ENCODE measurements around the gene KIF3C. TPM values are rescaled to one million over a fixed set of nuclear protein-coding genes. Genes with fewer than 3 reads are reported as not detected.

The KIF3C gene
- total RNA-seq, 2 donors from 2014 or later, result 8.7 to 18.8 TPM

DNA sequence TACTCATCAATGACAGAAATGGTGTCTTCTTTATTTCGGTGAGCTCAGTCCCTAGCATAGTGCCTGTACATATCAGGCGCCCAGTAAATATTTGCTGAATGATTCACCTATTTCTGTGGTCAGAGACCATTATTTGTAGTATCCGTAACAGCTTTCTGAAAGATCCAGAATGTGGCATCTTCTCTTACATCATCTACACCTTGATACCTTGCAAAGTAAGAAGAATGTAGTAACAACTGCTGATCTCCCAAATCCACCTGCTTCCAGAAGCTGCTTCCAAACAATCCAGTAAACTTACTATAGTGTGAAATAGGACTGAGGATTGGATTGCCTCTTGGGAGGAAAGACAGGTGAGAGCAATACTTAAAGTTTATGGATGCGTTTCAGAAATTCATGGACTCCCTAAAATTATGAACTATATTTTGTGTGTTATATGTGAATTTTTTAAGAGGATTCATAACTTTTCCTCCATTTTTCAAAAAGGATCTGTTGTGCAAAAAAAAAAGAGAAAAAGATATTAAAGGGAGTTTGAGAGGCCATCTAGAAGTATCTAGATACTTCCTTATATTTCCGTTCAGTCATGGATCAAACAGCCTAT, 103.1 kb downstream of the KIF3C start:
- Histone ChIP-seq H3K36me3 (no peaks in the 10 kb centered on the region), H3K27ac (peak overlapping the region; percentile 79 to 82), H3K27me3 (replicated peaks; ENCODE audit: insufficient read depth) (no peaks in the 10 kb centered on the region), H3K4me1 (ENCODE audit: control insufficient read depth in 1 of 2, low read depth in 2 of 2) (peaks cover 8 to 19% of the 10 kb centered on the region in 2 donors), H3K4me3 (peak overlapping the region; percentile 98), H3K9me3 (no peaks in the 10 kb centered on the region)
- no peak for ATAC-seq (ENCODE audit: insufficient number of reproducible peaks, low FRiP score, low read depth)
- no peak for DNase-seq (ENCODE audit: low spot score)
- TF ChIP-seq, protein P1, sequence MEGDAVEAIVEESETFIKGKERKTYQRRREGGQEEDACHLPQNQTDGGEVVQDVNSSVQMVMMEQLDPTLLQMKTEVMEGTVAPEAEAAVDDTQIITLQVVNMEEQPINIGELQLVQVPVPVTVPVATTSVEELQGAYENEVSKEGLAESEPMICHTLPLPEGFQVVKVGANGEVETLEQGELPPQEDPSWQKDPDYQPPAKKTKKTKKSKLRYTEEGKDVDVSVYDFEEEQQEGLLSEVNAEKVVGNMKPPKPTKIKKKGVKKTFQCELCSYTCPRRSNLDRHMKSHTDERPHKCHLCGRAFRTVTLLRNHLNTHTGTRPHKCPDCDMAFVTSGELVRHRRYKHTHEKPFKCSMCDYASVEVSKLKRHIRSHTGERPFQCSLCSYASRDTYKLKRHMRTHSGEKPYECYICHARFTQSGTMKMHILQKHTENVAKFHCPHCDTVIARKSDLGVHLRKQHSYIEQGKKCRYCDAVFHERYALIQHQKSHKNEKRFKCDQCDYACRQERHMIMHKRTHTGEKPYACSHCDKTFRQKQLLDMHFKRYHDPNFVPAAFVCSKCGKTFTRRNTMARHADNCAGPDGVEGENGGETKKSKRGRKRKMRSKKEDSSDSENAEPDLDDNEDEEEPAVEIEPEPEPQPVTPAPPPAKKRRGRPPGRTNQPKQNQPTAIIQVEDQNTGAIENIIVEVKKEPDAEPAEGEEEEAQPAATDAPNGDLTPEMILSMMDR (IDR thresholded peaks at IDR 0.05), result no peak

DNA sequence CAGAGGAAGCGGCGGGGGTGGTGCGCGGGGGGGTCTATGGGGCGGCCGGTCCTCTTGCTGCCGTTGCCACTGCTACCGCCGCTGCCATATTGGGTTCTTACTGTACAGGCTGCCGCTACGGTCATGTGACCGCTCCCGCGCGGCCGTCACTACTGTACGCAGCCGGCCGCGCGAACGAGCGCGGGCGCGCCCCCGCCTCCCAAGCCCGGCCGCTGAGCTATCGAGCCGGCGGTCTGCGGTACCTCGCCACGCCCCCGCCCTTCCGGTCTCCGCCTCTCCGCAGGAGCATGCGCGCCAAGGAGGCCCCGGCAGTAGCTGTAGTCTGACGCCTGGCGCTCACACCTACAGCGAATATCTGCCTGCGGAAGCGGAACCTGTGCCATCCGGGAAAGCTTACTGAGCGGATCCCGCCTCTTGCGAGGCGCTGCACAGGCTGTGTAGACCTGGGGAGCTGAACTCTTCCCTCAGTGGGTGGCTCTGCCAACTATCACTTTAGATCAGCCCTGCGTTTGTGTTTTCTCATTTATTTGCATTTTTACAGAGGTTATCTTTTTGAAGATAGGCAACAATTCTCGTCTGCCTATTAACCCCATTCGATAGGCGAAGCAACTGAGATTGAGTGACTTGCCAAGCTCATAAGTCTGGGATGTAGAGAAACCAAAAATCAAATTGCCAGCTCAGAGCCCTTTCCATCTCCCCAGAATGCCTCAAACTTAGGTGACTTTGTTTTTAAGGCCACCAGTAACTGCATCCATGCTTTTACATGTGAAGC, 103.8 kb downstream of the KIF3C start, which contains the start of gene ASXL2:
Gene ASXL2, minus strand, starts transcription at position 127 of the 772 bp plus-strand sequence. CDS start 265 bp downstream, outside the sequence.
- Histone ChIP-seq H3K4me1 (ENCODE audit: control insufficient read depth in 1 of 2, low read depth in 2 of 2) (peaks cover 8 to 19% of the 10 kb centered on the region in 2 donors), H3K27me3 (replicated peaks; ENCODE audit: insufficient read depth) (no peaks in the 10 kb centered on the region), H3K27ac (peak within 1 kb of the TSS; percentile 79 to 82), H3K9me3 (no peaks in the 10 kb centered on the region), H3K4me3 (peak within 1 kb of the TSS; percentile 98), H3K36me3 (no peaks in the 10 kb centered on the region)
- DNase-seq (ENCODE audit: low spot score) (peak; percentile 80), ATAC-seq (ENCODE audit: insufficient number of reproducible peaks, low FRiP score, low read depth) (peak; percentile 91)
- TF ChIP-seq, protein P1 (IDR thresholded peaks at IDR 0.05), result no peak

DNA sequence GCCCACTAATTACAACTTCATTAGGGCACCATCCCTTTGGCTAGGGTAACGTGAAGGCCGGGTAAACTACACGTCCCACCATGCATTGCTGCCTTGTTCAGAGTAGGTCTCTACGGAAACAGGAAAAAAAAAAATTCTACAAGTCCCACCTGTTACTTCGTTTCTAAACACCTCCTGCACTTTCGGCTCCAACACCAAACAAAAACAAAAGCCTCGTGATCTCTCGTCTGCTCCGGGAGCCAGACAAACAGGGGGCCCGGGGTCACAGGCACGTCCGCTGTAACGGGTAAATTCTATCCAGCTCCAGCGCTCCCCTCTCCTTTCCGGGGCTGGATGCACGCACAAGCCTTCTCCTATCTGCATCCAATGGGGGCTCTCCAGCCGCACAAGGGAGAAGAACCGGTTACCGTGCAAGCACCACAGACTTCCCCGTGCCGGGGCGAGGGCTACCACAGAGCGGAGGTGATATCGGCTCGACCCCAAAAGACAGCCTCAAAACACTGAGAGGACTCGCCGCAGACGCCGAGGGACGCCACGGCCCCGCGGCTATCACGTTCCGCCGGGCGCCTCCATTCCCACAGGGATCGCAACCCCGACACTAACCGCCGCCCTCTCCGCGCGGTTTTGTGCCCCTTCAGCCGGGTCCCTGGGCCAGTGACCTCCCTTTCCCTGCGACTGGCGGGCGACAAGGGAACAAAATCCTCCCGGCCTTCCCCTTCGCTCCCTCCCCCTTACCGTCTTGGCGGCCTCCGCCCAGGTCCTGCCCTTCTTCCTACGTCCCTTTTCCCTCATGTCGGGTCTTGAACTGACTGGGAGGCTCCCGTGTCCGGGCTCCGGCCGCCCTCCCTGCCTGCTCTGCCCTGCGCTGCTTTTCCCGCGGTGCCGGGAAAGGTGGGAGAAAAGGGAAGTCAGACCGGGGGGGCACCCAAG, 104.6 kb downstream of the KIF3C start:
- TF ChIP-seq, protein P1 (IDR thresholded peaks at IDR 0.05), result no peak
- H3K9me3 ChIP-seq, result no peaks in the 10 kb centered on the region
- peaks cover 8 to 19% of the 10 kb centered on the region in 2 donors for H3K4me1 ChIP-seq (ENCODE audit: control insufficient read depth in 1 of 2, low read depth in 2 of 2)
- peak overlapping the region; percentile 78 to 82 for H3K27ac ChIP-seq
- no peaks in the 10 kb centered on the region for H3K36me3 ChIP-seq
- H3K27me3 ChIP-seq (replicated peaks; ENCODE audit: insufficient read depth), result no peaks in the 10 kb centered on the region
- no peak for DNase-seq (ENCODE audit: low spot score)
- peak; percentile 65 for ATAC-seq (ENCODE audit: insufficient number of reproducible peaks, low FRiP score, low read depth)
- H3K4me3 ChIP-seq, result peak overlapping the region; percentile 98

Other genes with a start within 250 kb of the KIF3C start
- gene ASXL2, start 104.0 kb downstream of the KIF3C start, total RNA-seq, result 10 to 100 TPM; 14.5 to 15.6 TPM
- 10 to 100 TPM; 73.9 to 80.8 TPM for gene RAB10, start 51.6 kb upstream of the KIF3C start, total RNA-seq
- gene GAREM2, start 190.6 kb upstream of the KIF3C start, total RNA-seq, result 1 to 10 TPM; 2.3 to 5.6 TPM

All from thoracic aorta (tissue), 2 donors.